H1 (cell line): ENCODE data around the gene PPIC. TPM values are rescaled to one million over a fixed set of nuclear protein-coding genes. Genes with fewer than 3 reads are reported as not detected.

Source experiments
- CTCF ChIA-PET: fragments of 300-600 bp; sonication (Branson Sonifier 250); formaldehyde crosslinking; loops from one replicate; lab custom pipeline; 2021; ENCODE audit not compliant: partially characterized antibody; lab: Charles Lee
- POLR2A ChIA-PET: fragments of 300-600 bp; sonication (Branson Sonifier 250); formaldehyde crosslinking; loops from one replicate; lab custom pipeline; 2021; ENCODE audit warnings: inconsistent platforms; ENCODE audit not compliant: partially characterized antibody; lab: Charles Lee
- DNase-seq, 2 experiments: peaks; one replicate each; pipeline versions ENCODE4 v3.0.0 to v3.0.0-alpha.2; 2010 to 2022; ENCODE audit warnings: low spot score in 2 of 2, low read depth in 1 of 2, mixed read lengths in 1 of 2
- FAIRE-seq: peaks from 2 replicates; lab custom pipeline; 2011; peaks lifted over from hg19 to GRCh38; lab: Jason Lieb, UNC
- H2AFZ ChIP-seq: 2 replicates; pipeline ENCODE4 v1.8.1; 2012; ENCODE audit warnings: low read length, inconsistent platforms
- H2AK5ac ChIP-seq: 2 replicates; pipeline ENCODE4 v1.6.1; 2013; ENCODE audit warnings: low read depth, low read length
- H2BK120ac ChIP-seq: replicated peaks from 2 replicates; pipeline ENCODE3; 2013; ENCODE audit warnings: low read depth, low read length, inconsistent platforms
- H2BK12ac ChIP-seq: 2 replicates; pipeline ENCODE4 v1.6.1; 2013; ENCODE audit warnings: low read depth, low read length
- H2BK15ac ChIP-seq: 2 replicates; pipeline ENCODE4 v1.6.1; 2013; ENCODE audit warnings: low read length
- H2BK20ac ChIP-seq: 2 replicates; pipeline ENCODE4 v1.6.1; 2013; ENCODE audit warnings: low read length
- H2BK5ac ChIP-seq: 2 replicates; pipeline ENCODE4 v1.6.1; 2013; ENCODE audit warnings: low read depth, low read length
- H3K14ac ChIP-seq: 2 replicates; pipeline ENCODE4 v1.6.1; 2013; ENCODE audit warnings: inconsistent platforms; ENCODE audit not compliant: insufficient read length
- H3K18ac ChIP-seq: 2 replicates; pipeline ENCODE4 v1.6.1; 2013; ENCODE audit warnings: low read length; ENCODE audit errors: extremely low read depth
- H3K23ac ChIP-seq: 2 replicates; pipeline ENCODE4 v1.6.1; 2013; ENCODE audit warnings: inconsistent platforms; ENCODE audit not compliant: insufficient read length
- H3K23me2 ChIP-seq: 2 replicates; pipeline ENCODE4 v1.6.1; 2013; ENCODE audit warnings: low read depth, low read length
- H3K27ac ChIP-seq: 2 replicates; pipeline ENCODE4 v1.6.1; 2011; ENCODE audit warnings: low read depth, low read length, inconsistent platforms
- H3K27me3 ChIP-seq, 4 experiments: replicated peaks in 1 of 4; 1 replicate in 1 of 4; 2 replicates in 3 of 4; pipeline versions ENCODE4 v1.6.1 to v1.8.1; 2011 to 2013; ENCODE audit warnings: low read length in 3 of 4, mild to moderate bottlenecking in 3 of 4, inconsistent platforms in 2 of 4, mixed read lengths in 2 of 4, moderate library complexity in 1 of 4; ENCODE audit not compliant: control insufficient read depth in 3 of 4, insufficient read depth in 3 of 4; ENCODE audit errors: extremely low read depth in 1 of 4
- H3K36me3 ChIP-seq, 4 experiments: 2 replicates each; pipeline versions ENCODE4 v1.6.1 to v1.8.1; 2011 to 2013; ENCODE audit warnings: mild to moderate bottlenecking in 4 of 4, low read length in 3 of 4, moderate library complexity in 2 of 4, control low read depth in 1 of 4, inconsistent platforms in 1 of 4; ENCODE audit not compliant: insufficient read depth in 4 of 4, control insufficient read depth in 2 of 4
- H3K4ac ChIP-seq: replicated peaks from 2 replicates; pipeline ENCODE3; 2013; ENCODE audit warnings: low read length, low read depth, mixed read lengths, inconsistent platforms; ENCODE audit not compliant: insufficient read length
- H3K4me1 ChIP-seq, 4 experiments: replicated peaks in 1 of 4; 1 replicate in 1 of 4; 2 replicates in 3 of 4; pipeline versions ENCODE4 v1.6.1 to v1.8.1; 2011 to 2013; ENCODE audit warnings: low read length in 3 of 4, inconsistent platforms in 2 of 4, mixed read lengths in 1 of 4; ENCODE audit not compliant: insufficient read depth in 4 of 4, control insufficient read depth in 3 of 4
- H3K4me2 ChIP-seq, 2 experiments: 2 replicates each; pipeline versions ENCODE4 v1.6.1 to v1.8.1; 2011 to 2013; ENCODE audit warnings: low read depth in 2 of 2, low read length in 2 of 2, control low read depth in 1 of 2, inconsistent platforms in 1 of 2, mild to moderate bottlenecking in 1 of 2; ENCODE audit not compliant: insufficient read depth in 1 of 2
- H3K4me3 ChIP-seq, 4 experiments: fragments of 200-600, 300-600 bp in 1 of 4; sonication (generic), shearing (Covaris generic), sonication (Bioruptor Twin) in 1 of 4; 2 replicates each; pipeline versions ENCODE4 v1.5.1 to v1.8.1; 2011 to 2016; ENCODE audit warnings: low read length in 4 of 4, low read depth in 3 of 4, control low read depth in 2 of 4, inconsistent platforms in 2 of 4, mild to moderate bottlenecking in 2 of 4, mixed read lengths in 1 of 4, moderate library complexity in 1 of 4; ENCODE audit not compliant: insufficient read depth in 2 of 4; ENCODE audit errors: extremely low read depth in 1 of 4
- H3K56ac ChIP-seq: replicated peaks from 2 replicates; pipeline ENCODE3; 2013; ENCODE audit warnings: low read depth, mild to moderate bottlenecking, mixed read lengths, low read length, inconsistent platforms; ENCODE audit not compliant: insufficient read length
- H3K79me1 ChIP-seq: 2 replicates; pipeline ENCODE4 v1.6.1; 2013; ENCODE audit warnings: low read depth, low read length, control low read depth
- H3K79me2 ChIP-seq, 2 experiments: 2 replicates each; pipeline versions ENCODE4 v1.6.1 to v1.8.1; 2012 to 2013; ENCODE audit warnings: low read length in 2 of 2, mild to moderate bottlenecking in 2 of 2, inconsistent platforms in 1 of 2; ENCODE audit not compliant: insufficient read depth in 2 of 2, control insufficient read depth in 1 of 2
- H3K9ac ChIP-seq, 4 experiments: replicated peaks in 1 of 4; 1 replicate in 1 of 4; 2 replicates in 3 of 4; pipeline versions ENCODE4 v1.6.1 to v1.8.1; 2011 to 2013; ENCODE audit warnings: low read depth in 3 of 4, low read length in 3 of 4, control low read depth in 2 of 4, mild to moderate bottlenecking in 2 of 4, moderate library complexity in 2 of 4, inconsistent platforms in 1 of 4; ENCODE audit errors: extremely low read depth in 1 of 4
- H3K9me3 ChIP-seq, 2 experiments: 2 replicates each; pipeline versions ENCODE4 v1.6.1 to v1.8.1; 2012 to 2013; ENCODE audit warnings: mild to moderate bottlenecking in 2 of 2, moderate library complexity in 2 of 2, control low read depth in 1 of 2, inconsistent platforms in 1 of 2, low read depth in 1 of 2, low read length in 1 of 2, mixed read lengths in 1 of 2; ENCODE audit not compliant: insufficient read depth in 2 of 2
- H4K20me1 ChIP-seq, 2 experiments: replicated peaks in 1 of 2; 2 replicates each; pipeline versions ENCODE3 to v1.8.1; 2011 to 2013; ENCODE audit warnings: inconsistent platforms in 2 of 2, low read length in 2 of 2, mild to moderate bottlenecking in 1 of 2; ENCODE audit not compliant: insufficient read depth in 2 of 2, control insufficient read depth in 1 of 2
- H4K5ac ChIP-seq: 2 replicates; pipeline ENCODE4 v1.6.1; 2013; ENCODE audit warnings: low read length, low read depth, mixed read lengths, inconsistent platforms; ENCODE audit not compliant: insufficient read length
- H4K8ac ChIP-seq: 2 replicates; pipeline ENCODE4 v1.8.0; 2013; ENCODE audit warnings: mild to moderate bottlenecking, moderate library complexity, low read length, inconsistent platforms; ENCODE audit not compliant: insufficient read depth; ENCODE audit errors: extremely low read depth
- H4K91ac ChIP-seq: replicated peaks from 2 replicates; pipeline ENCODE3; 2013; ENCODE audit warnings: low read length, mixed read lengths, inconsistent platforms; ENCODE audit not compliant: insufficient read length
- CBX8 ChIP-seq: fragments of 300-800, 300-1000 bp; sonication (generic); IDR thresholded peaks from 2 replicates; pipeline ENCODE4 v1.7.1; 2016; ENCODE audit warnings: low read depth, low read length, borderline replicate concordance
- EZH2 ChIP-seq: fragments of 200-600 bp; sonication (generic); IDR thresholded peaks from 2 replicates; pipeline ENCODE4 v1.7.1; 2012; ENCODE audit warnings: low read depth, mild to moderate bottlenecking, moderate library complexity, low read length, inconsistent platforms; ENCODE audit not compliant: severe bottlenecking
- polyA plus RNA-seq, 7 experiments: library from polyadenylated mRNA; depleted of rRNA in 3 of 7; stranded (reverse) in 5 of 7; unstranded in 2 of 7; fragments of >200 nt in 5 of 7; fragments of 200-250 nt in 2 of 7; gene quantifications; 1 replicate in 5 of 7; 2 replicates in 1 of 7; 4 replicates in 1 of 7; pipeline versions ENCODE4 v1.2.1 to v1.2.3, GENCODE V29; 2011 to 2013; ENCODE audit warnings: missing spikeins in 2 of 7, mixed read lengths in 2 of 7
- total RNA-seq: library from RNA; stranded (reverse); fragmentation: NEBNext Ultra II Directional; extraction: Animal tissue kit (Norgen Biotek cat#: 25700); gene quantifications from 2 replicates; pipeline ENCODE4 v1.2.1, GENCODE V29; 2021

PPIC gene
- total and polyA plus RNA-seq, 2 of the 8 experiments (the other 6 are each of a cell fraction or from before 2014, with no cell fraction given) = 8.5 to 10.4 TPM

- no peak overlapping the region for H4K91ac ChIP-seq
- no peak overlapping the region for H2BK120ac ChIP-seq
- H2BK15ac ChIP-seq = no peak overlapping the region
- H3K23me2 ChIP-seq = no peaks in the 10 kb centered on the region
- H3K27me3 ChIP-seq = no peaks in the 10 kb centered on the region
- no peak overlapping the region for H2AK5ac ChIP-seq
- H3K9ac ChIP-seq = no peak overlapping the region
- H3K23ac ChIP-seq = no peak overlapping the region
- H2AFZ ChIP-seq = no peak overlapping the region
- H3K36me3 ChIP-seq = no peaks in the 10 kb centered on the region
- H2BK12ac ChIP-seq = no peak overlapping the region
- no peak overlapping the region for H3K14ac ChIP-seq
- no peak overlapping the region for H3K4me2 ChIP-seq
- no peak for DNase-seq
- H2BK5ac ChIP-seq = no peak overlapping the region
- no peak overlapping the region for H3K56ac ChIP-seq
- H3K4me3 ChIP-seq = no peak overlapping the region
- H4K5ac ChIP-seq = no peak overlapping the region
- no peaks in the 10 kb centered on the region for H4K20me1 ChIP-seq
- H4K8ac ChIP-seq = no peak overlapping the region
- TF ChIP-seq CBX8 (no peak), EZH2 (no peak)
- no peak overlapping the region for H3K27ac ChIP-seq
- no peak for FAIRE-seq
- no peaks in the 10 kb centered on the region for H3K79me2 ChIP-seq
- CTCF ChIA-PET = interaction anchor here (1.0 kb wide), 1 partner anchor 10 kb away, joined by 3 read pairs; no protein-coding TSS in a partner anchor
- POLR2A ChIA-PET = no interaction called here
- no peak overlapping the region for H3K4ac ChIP-seq
- no peaks in the 10 kb centered on the region for H3K9me3 ChIP-seq
- no peak overlapping the region for H2BK20ac ChIP-seq
- H3K18ac ChIP-seq = no peak overlapping the region
- no peaks in the 10 kb centered on the region for H3K79me1 ChIP-seq
- no peaks in the 10 kb centered on the region for H3K4me1 ChIP-seq
Measured at GRCh38 chr5:123066016-123066415, 29.5 kb upstream of the PPIC start.
